ENCODE measurements around the gene PLLP.

Gene PLLP

DNA sequence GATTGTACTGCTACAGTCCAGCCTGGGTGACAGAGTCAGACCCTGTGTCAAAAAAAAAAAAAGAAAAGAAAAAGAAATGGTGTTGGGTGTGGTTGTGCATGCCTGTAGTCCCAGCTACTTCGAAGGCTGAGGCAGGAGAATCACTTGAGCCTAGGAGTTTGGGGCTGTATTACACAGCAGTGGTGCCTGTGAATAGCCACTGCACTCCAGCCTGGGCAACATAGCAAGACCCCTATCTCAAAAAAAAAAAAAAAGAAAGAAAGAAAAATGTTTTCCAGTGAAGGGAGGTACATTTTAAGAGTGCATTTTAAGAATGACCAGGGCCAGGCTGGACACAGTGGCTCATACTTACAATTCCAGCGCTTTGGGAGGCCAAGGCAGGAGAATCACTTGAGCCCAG is 33.1 kb downstream of the PLLP start:
- no peaks in the 10 kb centered on the region for H3K9me3 ChIP-seq (ENCODE audit: severe bottlenecking)
- H3K27me3 ChIP-seq (ENCODE audit: insufficient read depth, poor library complexity, severe bottlenecking), result no peaks in the 10 kb centered on the region
- TF ChIP-seq, protein P1, sequence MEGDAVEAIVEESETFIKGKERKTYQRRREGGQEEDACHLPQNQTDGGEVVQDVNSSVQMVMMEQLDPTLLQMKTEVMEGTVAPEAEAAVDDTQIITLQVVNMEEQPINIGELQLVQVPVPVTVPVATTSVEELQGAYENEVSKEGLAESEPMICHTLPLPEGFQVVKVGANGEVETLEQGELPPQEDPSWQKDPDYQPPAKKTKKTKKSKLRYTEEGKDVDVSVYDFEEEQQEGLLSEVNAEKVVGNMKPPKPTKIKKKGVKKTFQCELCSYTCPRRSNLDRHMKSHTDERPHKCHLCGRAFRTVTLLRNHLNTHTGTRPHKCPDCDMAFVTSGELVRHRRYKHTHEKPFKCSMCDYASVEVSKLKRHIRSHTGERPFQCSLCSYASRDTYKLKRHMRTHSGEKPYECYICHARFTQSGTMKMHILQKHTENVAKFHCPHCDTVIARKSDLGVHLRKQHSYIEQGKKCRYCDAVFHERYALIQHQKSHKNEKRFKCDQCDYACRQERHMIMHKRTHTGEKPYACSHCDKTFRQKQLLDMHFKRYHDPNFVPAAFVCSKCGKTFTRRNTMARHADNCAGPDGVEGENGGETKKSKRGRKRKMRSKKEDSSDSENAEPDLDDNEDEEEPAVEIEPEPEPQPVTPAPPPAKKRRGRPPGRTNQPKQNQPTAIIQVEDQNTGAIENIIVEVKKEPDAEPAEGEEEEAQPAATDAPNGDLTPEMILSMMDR (IDR thresholded peaks at IDR 0.05; ENCODE audit: poor library complexity, severe bottlenecking), result no peak
- peaks cover 92% of the 10 kb centered on the region for H3K36me3 ChIP-seq (ENCODE audit: low read depth)
- no peak overlapping the region for H3K4me3 ChIP-seq (ENCODE audit: severe bottlenecking)
- no peak overlapping the region for H3K27ac ChIP-seq (ENCODE audit: poor library complexity, severe bottlenecking)
- peaks cover 10% of the 10 kb centered on the region for H3K4me1 ChIP-seq (ENCODE audit: insufficient read depth, poor library complexity, severe bottlenecking)
- no peak for DNase-seq (ENCODE audit: low spot score)
- no peak for ATAC-seq (ENCODE audit: low read depth)

GRCh38 chr16:57245472-57246113 is 38.9 kb downstream of the PLLP start:
- TF ChIP-seq, protein P1 (IDR thresholded peaks at IDR 0.05; ENCODE audit: poor library complexity, severe bottlenecking), result no peak
- peak overlapping the region; percentile 48 for H3K27ac ChIP-seq (ENCODE audit: poor library complexity, severe bottlenecking)

DNA sequence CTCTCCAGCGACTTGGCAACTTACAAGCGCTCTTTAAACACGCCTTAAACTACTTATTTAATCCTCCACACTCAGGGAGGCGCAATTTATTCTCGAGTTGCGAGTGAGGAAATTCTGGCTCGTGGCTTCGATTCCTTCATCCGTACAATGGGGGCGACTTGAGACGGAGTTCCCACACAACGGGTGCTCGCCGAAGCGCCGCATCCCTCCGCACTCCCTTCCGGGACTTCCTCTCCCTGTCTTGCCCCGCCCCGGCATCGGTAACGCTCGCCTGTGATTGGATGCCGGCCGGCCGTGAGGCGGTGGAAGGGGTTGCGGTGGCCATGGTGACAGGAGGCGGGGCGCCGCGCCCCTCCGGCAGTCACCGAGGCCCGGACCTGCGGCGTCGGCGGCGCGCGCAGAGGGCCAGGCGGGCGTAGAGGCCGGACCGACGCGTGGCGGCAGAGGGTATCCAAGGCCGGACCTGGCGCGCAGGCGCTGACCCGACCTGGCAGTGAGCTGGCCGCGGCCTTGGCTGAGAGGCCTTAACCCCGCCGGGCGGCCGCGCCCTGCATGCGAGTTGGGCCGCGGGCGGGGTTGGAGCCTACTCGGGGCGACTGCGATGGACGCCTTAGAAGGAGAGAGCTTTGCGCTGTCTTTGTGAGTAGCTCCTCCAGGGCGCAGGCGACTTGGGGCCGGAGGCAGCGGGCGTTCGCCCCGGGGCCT is 39.6 kb downstream of the PLLP start, which contains the start of gene ARL2BP:
Gene ARL2BP, plus strand, starts transcription at position 493 of the 705 bp plus-strand sequence. Its CDS starts 109 bp downstream, at position 602.
- Histone ChIP-seq H3K4me3 (ENCODE audit: severe bottlenecking) (peak within 1 kb of the TSS; percentile 69), H3K27me3 (ENCODE audit: insufficient read depth, poor library complexity, severe bottlenecking) (no peaks in the 10 kb centered on the region), H3K4me1 (ENCODE audit: insufficient read depth, poor library complexity, severe bottlenecking) (peaks cover 9% of the 10 kb centered on the region), H3K9me3 (ENCODE audit: severe bottlenecking) (no peaks in the 10 kb centered on the region), H3K27ac (ENCODE audit: poor library complexity, severe bottlenecking) (peak within 1 kb of the TSS; percentile 48), H3K36me3 (ENCODE audit: low read depth) (peaks cover 38% of the 10 kb centered on the region)
- TF ChIP-seq, protein P1 (IDR thresholded peaks at IDR 0.05; ENCODE audit: poor library complexity, severe bottlenecking), result peak; percentile 53
- DNase-seq (ENCODE audit: low spot score) (peak; percentile 99), ATAC-seq (ENCODE audit: low read depth) (peak; percentile 90)

More at GRCh38 chr16:57245472-57246113, 38.9 kb downstream of the PLLP start:
- no peaks in the 10 kb centered on the region for H3K9me3 ChIP-seq (ENCODE audit: severe bottlenecking)
- H3K36me3 ChIP-seq (ENCODE audit: low read depth), result peaks cover 42% of the 10 kb centered on the region
- no peaks in the 10 kb centered on the region for H3K27me3 ChIP-seq (ENCODE audit: insufficient read depth, poor library complexity, severe bottlenecking)
- peaks cover 9% of the 10 kb centered on the region for H3K4me1 ChIP-seq (ENCODE audit: insufficient read depth, poor library complexity, severe bottlenecking)
- DNase-seq (ENCODE audit: low spot score) (peak; percentile 72), ATAC-seq (ENCODE audit: low read depth) (peak; percentile 30)
- H3K4me3 ChIP-seq (ENCODE audit: severe bottlenecking), result peak overlapping the region; percentile 69

DNA sequence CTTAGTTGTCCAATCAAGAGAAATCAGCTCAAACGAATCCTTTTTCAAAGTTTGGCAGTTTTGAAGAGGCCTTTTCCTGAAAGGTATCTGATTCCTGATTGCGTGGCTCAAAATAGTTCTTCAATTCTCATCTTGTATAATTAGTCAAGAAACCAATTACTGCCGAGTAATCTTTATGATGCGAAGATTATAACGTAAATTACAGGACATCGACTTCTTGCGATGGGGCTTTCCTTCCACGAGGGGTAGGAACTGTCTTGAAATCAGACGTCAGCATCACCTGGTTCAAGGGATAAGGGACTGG is 40.1 kb downstream of the PLLP start:
- no peaks in the 10 kb centered on the region for H3K27me3 ChIP-seq (ENCODE audit: insufficient read depth, poor library complexity, severe bottlenecking)
- H3K27ac ChIP-seq (ENCODE audit: poor library complexity, severe bottlenecking), result peak overlapping the region; percentile 48
- peaks cover 9% of the 10 kb centered on the region for H3K4me1 ChIP-seq (ENCODE audit: insufficient read depth, poor library complexity, severe bottlenecking)
- H3K9me3 ChIP-seq (ENCODE audit: severe bottlenecking), result no peaks in the 10 kb centered on the region
- H3K4me3 ChIP-seq (ENCODE audit: severe bottlenecking), result peak overlapping the region; percentile 69
- peak; percentile 55; the same call in 1 of the 3 replicates for ATAC-seq (ENCODE audit: low read depth)
- H3K36me3 ChIP-seq (ENCODE audit: low read depth), result peaks cover 37% of the 10 kb centered on the region
- DNase-seq (ENCODE audit: low spot score), result no peak
- TF ChIP-seq, protein P1 (IDR thresholded peaks at IDR 0.05; ENCODE audit: poor library complexity, severe bottlenecking), result no peak

DNA sequence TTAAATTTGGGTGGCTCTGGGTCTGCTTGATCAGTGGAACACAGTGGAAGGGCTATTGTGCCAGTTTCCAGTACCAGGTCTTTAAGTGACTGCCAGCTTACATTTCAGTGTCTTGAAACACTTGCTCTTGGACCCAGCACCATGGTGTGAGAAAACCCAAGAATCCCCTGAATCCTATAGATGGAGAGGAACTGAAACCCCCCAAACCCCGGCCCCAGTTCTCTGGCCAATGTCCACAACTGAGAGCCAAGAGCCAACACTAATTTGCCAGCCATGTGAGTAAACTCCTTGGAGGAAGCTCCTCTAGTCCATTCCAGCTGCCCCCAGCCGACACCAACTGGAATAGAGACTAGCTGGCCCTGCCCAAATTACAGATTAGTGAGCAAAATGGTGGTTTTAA is 41.8 kb downstream of the PLLP start:
- no peak overlapping the region for H3K4me3 ChIP-seq (ENCODE audit: severe bottlenecking)
- H3K36me3 ChIP-seq (ENCODE audit: low read depth), result peaks cover 39% of the 10 kb centered on the region
- no peaks in the 10 kb centered on the region for H3K9me3 ChIP-seq (ENCODE audit: severe bottlenecking)
- H3K27ac ChIP-seq (ENCODE audit: poor library complexity, severe bottlenecking), result no peak overlapping the region
- DNase-seq (ENCODE audit: low spot score), result no peak
- ATAC-seq (ENCODE audit: low read depth), result no peak
- no peaks in the 10 kb centered on the region for H3K27me3 ChIP-seq (ENCODE audit: insufficient read depth, poor library complexity, severe bottlenecking)
- H3K4me1 ChIP-seq (ENCODE audit: insufficient read depth, poor library complexity, severe bottlenecking), result peaks cover 9% of the 10 kb centered on the region
- TF ChIP-seq, protein P1 (IDR thresholded peaks at IDR 0.05; ENCODE audit: poor library complexity, severe bottlenecking), result no peak

Measured in RWPE2 (cell line).